HepG2 (cell line): ENCODE data around the gene TRNP1. TPM values are rescaled to one million over a fixed set of nuclear protein-coding genes. Genes with fewer than 3 reads are reported as not detected.

ENCODE experiments used
- AKNA ChIP-seq: sonication (generic); formaldehyde crosslinking; IDR thresholded peaks from 2 replicates; pipeline ENCODE4 v1.4.0; 2020; ENCODE audit warnings: missing genetic modification reagents, borderline replicate concordance
- ARID4A ChIP-seq: sonication (generic); formaldehyde crosslinking; IDR thresholded peaks from 2 replicates; pipeline ENCODE4 v1.5.0; 2020; ENCODE audit warnings: mild to moderate bottlenecking, missing genetic modification reagents, borderline replicate concordance
- CBFB ChIP-seq: sonication (generic); formaldehyde crosslinking; IDR thresholded peaks from 2 replicates; pipeline ENCODE4 v1.4.0; 2020; ENCODE audit warnings: missing genetic modification reagents
- LCORL ChIP-seq, 2 experiments: fragments of 450-650 bp in 1 of 2; sonication (generic) in 1 of 2; formaldehyde crosslinking in 1 of 2; IDR thresholded peaks; 2 replicates each; pipeline versions ENCODE4 v1.5.0 to v1.6.1; 2017 to 2020; ENCODE audit warnings: antibody characterized with exemption in 1 of 2, missing genetic modification reagents in 1 of 2
- RCOR2 ChIP-seq: IDR thresholded peaks from 2 replicates; pipeline ENCODE4 v1.6.1; 2016; ENCODE audit warnings: missing biosample characterization, missing genetic modification reagents
- TEAD3 ChIP-seq: optimal IDR thresholded peaks from 2 replicates; pipeline ENCODE3; 2016; ENCODE audit warnings: borderline replicate concordance
- THRA ChIP-seq: sonication (generic); formaldehyde crosslinking; IDR thresholded peaks from 2 replicates; pipeline ENCODE4 v1.4.0; 2020; ENCODE audit warnings: missing genetic modification reagents, borderline replicate concordance
- XRCC5 ChIP-seq: fragments of 200-400 bp; formaldehyde crosslinking; optimal IDR thresholded peaks from 2 replicates; pipeline ENCODE3; 2017; ENCODE audit warnings: mild to moderate bottlenecking, low read length
- ZMAT5 ChIP-seq: sonication (generic); formaldehyde crosslinking; IDR thresholded peaks from 2 replicates; pipeline ENCODE4 v1.5.0; 2020; ENCODE audit warnings: mild to moderate bottlenecking, low read depth, missing genetic modification reagents, borderline replicate concordance
- ZNF275 ChIP-seq: sonication (generic); formaldehyde crosslinking; IDR thresholded peaks from 2 replicates; pipeline ENCODE4 v1.8.0; 2022; ENCODE audit warnings: missing genetic modification reagents, mild to moderate bottlenecking, inconsistent platforms, borderline replicate concordance
- ZNF597 ChIP-seq: sonication (generic); formaldehyde crosslinking; IDR thresholded peaks from 2 replicates; pipeline ENCODE4 v1.5.0; 2020; ENCODE audit warnings: missing genetic modification reagents
- ZNF761 ChIP-seq: sonication (generic); formaldehyde crosslinking; conservative IDR thresholded peaks from 2 replicates; pipeline ENCODE4 v1.4.0; 2020; ENCODE audit warnings: mild to moderate bottlenecking, missing genetic modification reagents
- ZNF83 ChIP-seq: sonication (generic); formaldehyde crosslinking; IDR thresholded peaks from 2 replicates; pipeline ENCODE4 v1.4.0; 2020; ENCODE audit warnings: missing genetic modification reagents, mild to moderate bottlenecking, borderline replicate concordance
- polyA plus RNA-seq, 8 experiments: library from polyadenylated mRNA; depleted of rRNA in 3 of 8; stranded (reverse) in 7 of 8; unstranded in 1 of 8; fragments of >200 nt; fragmentation: Illumina TruSeq in 4 of 8; extraction: Trizol in 4 of 8; gene quantifications; 2 replicates each; pipeline versions ENCODE4 v1.2.1 to v1.2.3, GENCODE V29; 2011 to 2016; ENCODE audit warnings: low read depth in 4 of 8, missing spikeins in 1 of 8, mixed read lengths in 1 of 8; ENCODE audit not compliant: insufficient read depth in 1 of 8
- total RNA-seq, 5 experiments: library from RNA; depleted of rRNA; stranded (reverse); fragments of >200 nt; fragmentation: Illumina TruSeq; extraction: Trizol; gene quantifications; 2 replicates each; pipeline ENCODE4 v1.2.3, GENCODE V29; 2016; ENCODE audit warnings: low read depth in 1 of 5

Gene TRNP1
- total and polyA plus RNA-seq, 2 of the 13 experiments (the other 11 are each of a cell fraction or from before 2014, with no cell fraction given) = 42.0 to 158 TPM

GRCh38 chr1:26993237-26994019 is at the start of gene TRNP1 (continued):
- TF ChIP-seq ZNF275 (CRISPR knock-in tag) = peak; percentile 88
- peak; percentile 42 for TF ChIP-seq ZNF761 (CRISPR knock-in tag)
- peak; percentile 66; the same call in 1 of the 2 replicates for TF ChIP-seq ARID4A
- TF ChIP-seq RCOR2 (CRISPR knock-in tag) = no peak
- peak; percentile 91 for TF ChIP-seq THRA
- no peak for TF ChIP-seq ZNF597 (CRISPR knock-in tag)
- TF ChIP-seq TEAD3 (CRISPR knock-in tag) = peak; percentile 74
- TF ChIP-seq CBFB (CRISPR knock-in tag) = peak; percentile 91
- TF ChIP-seq ZNF83 (CRISPR knock-in tag) = no peak
- TF ChIP-seq XRCC5 = no peak
- 0 out of 2 replicates have a peak, but pooled peaks have one; percentile 50 for TF ChIP-seq AKNA (CRISPR knock-in tag)
- TF ChIP-seq LCORL (IDR thresholded peaks at IDR 0.05) = no peak
- TF ChIP-seq LCORL (CRISPR knock-in tag; IDR thresholded peaks at IDR 0.05) = peak; percentile 61; the same call in 1 of the 2 replicates
- TF ChIP-seq ZMAT5 = no peak
